BJ (cell line): Measurements from ENCODE around the gene SOX13. TPM values are rescaled to one million over a fixed set of nuclear protein-coding genes. Genes with fewer than 3 reads are reported as not detected.

ENCODE experiments used
- CTCF ChIA-PET: fragments of 350-600 bp; formaldehyde crosslinking; extraction: SDS; loops from one replicate; lab custom pipeline; 2021; ENCODE audit warnings: antibody characterized with exemption, inconsistent platforms; lab: Yijun Ruan, JAX
- POLR2A ChIA-PET: fragments of 300-600 bp; sonication (Branson Sonifier 250); formaldehyde crosslinking; extraction: SDS; loops from one replicate; lab custom pipeline; 2021; ENCODE audit warnings: antibody characterized with exemption; lab: Charles Lee
- DNase-seq: peaks from one replicate; pipeline ENCODE4 v3.0.0-alpha.2; 2011; ENCODE audit warnings: low read depth
- H3K27me3 ChIP-seq: 2 replicates; pipeline ENCODE4 v1.6.0; 2011; ENCODE audit warnings: low read length; ENCODE audit not compliant: control insufficient read depth, insufficient read depth
- H3K36me3 ChIP-seq: 2 replicates; pipeline ENCODE4 v1.5.1; 2011; ENCODE audit warnings: low read length; ENCODE audit not compliant: control insufficient read depth, insufficient read depth
- H3K4me3 ChIP-seq: 2 replicates; pipeline ENCODE4 v1.5.1; 2011; ENCODE audit warnings: low read depth, mild to moderate bottlenecking, control low read depth, low read length
- CTCF ChIP-seq: IDR thresholded peaks from 2 replicates; pipeline ENCODE4 v1.5.1; 2011; ENCODE audit warnings: low read depth, mild to moderate bottlenecking, control low read depth, inconsistent platforms, low read length, moderate library complexity; ENCODE audit not compliant: insufficient read depth
- polyA minus RNA-seq: library from RNA; depleted of rRNA, polyadenylated mRNA; stranded (reverse); fragments of >200 nt; gene quantifications from 2 replicates; pipeline ENCODE4 v1.2.3, GENCODE V29; 2011; rRNA and poly(A)+ RNA removed
- polyA plus RNA-seq: library from polyadenylated mRNA; depleted of rRNA; stranded (reverse); fragments of >200 nt; gene quantifications from 2 replicates; pipeline ENCODE4 v1.2.3, GENCODE V29; 2011; rRNA removed

Gene SOX13
- 6.2 and 9.5 TPM in 2 replicates for polyA plus RNA-seq
- polyA minus RNA-seq: 6.8 and 14.0 TPM in 2 replicates

- no peaks in the 10 kb centered on the region for H3K27me3 ChIP-seq
- POLR2A ChIA-PET: interaction anchor here (0.5 to 0.6 kb wide), 2 partner anchors 55 to 56 kb away, joined by 3 to 5 read pairs; no protein-coding TSS in a partner anchor
- CTCF ChIA-PET: interaction anchor here (0.8 to 3.9 kb wide), 7 partner anchors 12 to 326 kb away, joined by 3 to 24 read pairs (median 3); no protein-coding TSS in a partner anchor
- peak within 1 kb of the TSS; percentile 84 for H3K4me3 ChIP-seq
- no peak for DNase-seq
- TF ChIP-seq CTCF: peak; percentile 43
- H3K36me3 ChIP-seq: no peaks in the 10 kb centered on the region
Measured at GRCh38 chr1:204072931-204073836, at the start of gene SOX13. SOX13 (plus strand) TSS chr1:204073115; CDS start chr1:204112916, 39,801 bp downstream.

- no peak for TF ChIP-seq CTCF
- ChIA-PET CTCF (no interaction called here), POLR2A (no interaction called here)
- no peaks in the 10 kb centered on the region for H3K36me3 ChIP-seq
- peaks cover 6% of the 10 kb centered on the region for H3K27me3 ChIP-seq
- no peak for DNase-seq
- no peak overlapping the region for H3K4me3 ChIP-seq
Measured at GRCh38 chr1:204025917-204026707, 46.8 kb upstream of the SOX13 start.

- CTCF ChIA-PET: no interaction called here
Measured at GRCh38 chr1:204027446-204027845, 45.5 kb upstream of the SOX13 start.

GRCh38 chr1:204029016-204029415 is 43.9 kb upstream of the SOX13 start:
- H3K36me3 ChIP-seq: no peaks in the 10 kb centered on the region
- POLR2A ChIA-PET: no interaction called here
- CTCF ChIA-PET: no interaction called here
- DNase-seq: no peak
- H3K4me3 ChIP-seq: no peak overlapping the region
- H3K27me3 ChIP-seq: peaks cover 8% of the 10 kb centered on the region
- no peak for TF ChIP-seq CTCF

More at GRCh38 chr1:204027446-204027845, 45.5 kb upstream of the SOX13 start:
- peaks cover 6% of the 10 kb centered on the region for H3K27me3 ChIP-seq
- no peak for TF ChIP-seq CTCF
- POLR2A ChIA-PET: no interaction called here
- no peaks in the 10 kb centered on the region for H3K36me3 ChIP-seq
- no peak overlapping the region for H3K4me3 ChIP-seq
- no peak for DNase-seq

GRCh38 chr1:204031098-204031710 is 41.7 kb upstream of the SOX13 start:
- CTCF ChIA-PET: no interaction called here
- POLR2A ChIA-PET: no interaction called here
- peaks cover 4% of the 10 kb centered on the region for H3K27me3 ChIP-seq
- no peak for TF ChIP-seq CTCF
- DNase-seq: no peak
- H3K4me3 ChIP-seq: no peak overlapping the region
- no peaks in the 10 kb centered on the region for H3K36me3 ChIP-seq
